ENCODE data around the gene LSP1. TPM values are rescaled to one million over a fixed set of nuclear protein-coding genes. Genes with fewer than 3 reads are reported as not detected.

The LSP1 gene
- total RNA-seq, 1 experiment from 2014 or later, result 6.5 TPM

- DNase-seq (ENCODE audit: low read depth), result no peak
Measured at GRCh38 chr11:1927026-1927847, 74.4 kb downstream of the LSP1 start.

GRCh38 chr11:1927848-1928469, 75.1 kb downstream of the LSP1 start:
- DNase-seq (ENCODE audit: low read depth), result no peak

- DNase-seq (ENCODE audit: low read depth), result no peak
Measured at GRCh38 chr11:1928470-1928890, 75.6 kb downstream of the LSP1 start.

- DNase-seq (ENCODE audit: low read depth), result no peak
Measured at GRCh38 chr11:1928891-1929541, 76.1 kb downstream of the LSP1 start.

- DNase-seq (ENCODE audit: low read depth), result no peak
Measured at GRCh38 chr11:1929621-1930461, 77.0 kb downstream of the LSP1 start.

GRCh38 chr11:1930462-1930830, 77.6 kb downstream of the LSP1 start:
- no peak for DNase-seq (ENCODE audit: low read depth)

GRCh38 chr11:1931341-1932104, 78.6 kb downstream of the LSP1 start:
- no peak for DNase-seq (ENCODE audit: low read depth)

- no peak for DNase-seq (ENCODE audit: low read depth)
Measured at GRCh38 chr11:1932105-1932480, 79.2 kb downstream of the LSP1 start.

- no peak for DNase-seq (ENCODE audit: low read depth)
Measured at GRCh38 chr11:1932681-1933080, 79.8 kb downstream of the LSP1 start.

- no peak for DNase-seq (ENCODE audit: low read depth)
Measured at GRCh38 chr11:1933416-1934334, 80.8 kb downstream of the LSP1 start.

- no peak for DNase-seq (ENCODE audit: low read depth)
Measured at GRCh38 chr11:1934335-1935155, 81.7 kb downstream of the LSP1 start.

- DNase-seq (ENCODE audit: low read depth), result no peak
Measured at GRCh38 chr11:1935156-1936071, 82.5 kb downstream of the LSP1 start.

GRCh38 chr11:1936072-1936780, 83.3 kb downstream of the LSP1 start:
- no peak for DNase-seq (ENCODE audit: low read depth)

GRCh38 chr11:1936781-1937615, 84.1 kb downstream of the LSP1 start:
- DNase-seq (ENCODE audit: low read depth), result no peak

- DNase-seq (ENCODE audit: low read depth), result no peak
Measured at GRCh38 chr11:1937616-1938342, 84.9 kb downstream of the LSP1 start.

Data from Daoy (cell line).